Measurements from ENCODE around the gene NDC1.
A peak's percentile ranks its signal among the peaks of the same experiment; 100 is the strongest.

DNA sequence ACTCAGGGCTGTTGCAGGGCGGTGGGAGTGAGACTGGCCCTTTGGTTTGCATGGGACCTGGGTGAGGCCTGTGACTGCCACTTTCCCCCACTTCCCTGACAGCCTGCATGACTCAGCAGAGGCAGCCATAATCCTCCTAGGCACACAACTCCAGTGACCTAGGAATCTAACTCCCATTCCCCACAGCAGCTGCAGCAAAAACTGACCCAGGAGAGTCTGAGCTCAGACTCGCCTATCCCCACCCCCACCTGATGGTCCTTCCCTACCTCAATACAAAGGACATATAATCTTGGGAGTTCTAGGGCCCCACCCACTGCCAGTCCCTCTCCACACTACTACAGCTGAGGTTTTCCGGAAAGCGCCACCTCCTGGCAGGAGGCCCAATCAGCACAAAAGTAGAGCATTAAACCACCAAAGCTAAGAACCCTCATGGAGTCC, 26.7 kb downstream of the NDC1 start:
- TF ChIP-seq, protein P1, sequence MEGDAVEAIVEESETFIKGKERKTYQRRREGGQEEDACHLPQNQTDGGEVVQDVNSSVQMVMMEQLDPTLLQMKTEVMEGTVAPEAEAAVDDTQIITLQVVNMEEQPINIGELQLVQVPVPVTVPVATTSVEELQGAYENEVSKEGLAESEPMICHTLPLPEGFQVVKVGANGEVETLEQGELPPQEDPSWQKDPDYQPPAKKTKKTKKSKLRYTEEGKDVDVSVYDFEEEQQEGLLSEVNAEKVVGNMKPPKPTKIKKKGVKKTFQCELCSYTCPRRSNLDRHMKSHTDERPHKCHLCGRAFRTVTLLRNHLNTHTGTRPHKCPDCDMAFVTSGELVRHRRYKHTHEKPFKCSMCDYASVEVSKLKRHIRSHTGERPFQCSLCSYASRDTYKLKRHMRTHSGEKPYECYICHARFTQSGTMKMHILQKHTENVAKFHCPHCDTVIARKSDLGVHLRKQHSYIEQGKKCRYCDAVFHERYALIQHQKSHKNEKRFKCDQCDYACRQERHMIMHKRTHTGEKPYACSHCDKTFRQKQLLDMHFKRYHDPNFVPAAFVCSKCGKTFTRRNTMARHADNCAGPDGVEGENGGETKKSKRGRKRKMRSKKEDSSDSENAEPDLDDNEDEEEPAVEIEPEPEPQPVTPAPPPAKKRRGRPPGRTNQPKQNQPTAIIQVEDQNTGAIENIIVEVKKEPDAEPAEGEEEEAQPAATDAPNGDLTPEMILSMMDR (IDR thresholded peaks at IDR 0.05) = peak; percentile 61
- no peak for TF ChIP-seq ZFX (IDR thresholded peaks at IDR 0.05; ENCODE audit: borderline replicate concordance)
